H1 (cell line): ENCODE measurements around the gene OSBPL3. TPM values are rescaled to one million over a fixed set of nuclear protein-coding genes. Genes with fewer than 3 reads are reported as not detected.

Experiments used
- CTCF ChIA-PET: fragments of 300-600 bp; sonication (Branson Sonifier 250); formaldehyde crosslinking; loops from one replicate; lab custom pipeline; 2021; ENCODE audit not compliant: partially characterized antibody; lab: Charles Lee
- POLR2A ChIA-PET: fragments of 300-600 bp; sonication (Branson Sonifier 250); formaldehyde crosslinking; loops from one replicate; lab custom pipeline; 2021; ENCODE audit warnings: inconsistent platforms; ENCODE audit not compliant: partially characterized antibody; lab: Charles Lee
- DNase-seq, 2 experiments: peaks; one replicate each; pipeline versions ENCODE4 v3.0.0 to v3.0.0-alpha.2; 2010 to 2022; ENCODE audit warnings: low spot score in 2 of 2, low read depth in 1 of 2, mixed read lengths in 1 of 2
- FAIRE-seq: peaks from 2 replicates; lab custom pipeline; 2011; peaks lifted over from hg19 to GRCh38; lab: Jason Lieb, UNC
- H2AFZ ChIP-seq: 2 replicates; pipeline ENCODE4 v1.8.1; 2012; ENCODE audit warnings: low read length, inconsistent platforms
- H2AK5ac ChIP-seq: 2 replicates; pipeline ENCODE4 v1.6.1; 2013; ENCODE audit warnings: low read depth, low read length
- H2BK120ac ChIP-seq: replicated peaks from 2 replicates; pipeline ENCODE3; 2013; ENCODE audit warnings: low read depth, low read length, inconsistent platforms
- H2BK12ac ChIP-seq: 2 replicates; pipeline ENCODE4 v1.6.1; 2013; ENCODE audit warnings: low read depth, low read length
- H2BK15ac ChIP-seq: 2 replicates; pipeline ENCODE4 v1.6.1; 2013; ENCODE audit warnings: low read length
- H2BK20ac ChIP-seq: 2 replicates; pipeline ENCODE4 v1.6.1; 2013; ENCODE audit warnings: low read length
- H2BK5ac ChIP-seq: 2 replicates; pipeline ENCODE4 v1.6.1; 2013; ENCODE audit warnings: low read depth, low read length
- H3K14ac ChIP-seq: 2 replicates; pipeline ENCODE4 v1.6.1; 2013; ENCODE audit warnings: inconsistent platforms; ENCODE audit not compliant: insufficient read length
- H3K18ac ChIP-seq: 2 replicates; pipeline ENCODE4 v1.6.1; 2013; ENCODE audit warnings: low read length; ENCODE audit errors: extremely low read depth
- H3K23ac ChIP-seq: 2 replicates; pipeline ENCODE4 v1.6.1; 2013; ENCODE audit warnings: inconsistent platforms; ENCODE audit not compliant: insufficient read length
- H3K23me2 ChIP-seq: 2 replicates; pipeline ENCODE4 v1.6.1; 2013; ENCODE audit warnings: low read depth, low read length
- H3K27ac ChIP-seq: 2 replicates; pipeline ENCODE4 v1.6.1; 2011; ENCODE audit warnings: low read depth, low read length, inconsistent platforms
- H3K27me3 ChIP-seq, 4 experiments: replicated peaks in 1 of 4; 1 replicate in 1 of 4; 2 replicates in 3 of 4; pipeline versions ENCODE4 v1.6.1 to v1.8.1; 2011 to 2013; ENCODE audit warnings: low read length in 3 of 4, mild to moderate bottlenecking in 3 of 4, inconsistent platforms in 2 of 4, mixed read lengths in 2 of 4, moderate library complexity in 1 of 4; ENCODE audit not compliant: control insufficient read depth in 3 of 4, insufficient read depth in 3 of 4; ENCODE audit errors: extremely low read depth in 1 of 4
- H3K36me3 ChIP-seq, 4 experiments: 2 replicates each; pipeline versions ENCODE4 v1.6.1 to v1.8.1; 2011 to 2013; ENCODE audit warnings: mild to moderate bottlenecking in 4 of 4, low read length in 3 of 4, moderate library complexity in 2 of 4, control low read depth in 1 of 4, inconsistent platforms in 1 of 4; ENCODE audit not compliant: insufficient read depth in 4 of 4, control insufficient read depth in 2 of 4
- H3K4ac ChIP-seq: replicated peaks from 2 replicates; pipeline ENCODE3; 2013; ENCODE audit warnings: low read length, low read depth, mixed read lengths, inconsistent platforms; ENCODE audit not compliant: insufficient read length
- H3K4me1 ChIP-seq, 4 experiments: replicated peaks in 1 of 4; 1 replicate in 1 of 4; 2 replicates in 3 of 4; pipeline versions ENCODE4 v1.6.1 to v1.8.1; 2011 to 2013; ENCODE audit warnings: low read length in 3 of 4, inconsistent platforms in 2 of 4, mixed read lengths in 1 of 4; ENCODE audit not compliant: insufficient read depth in 4 of 4, control insufficient read depth in 3 of 4
- H3K4me2 ChIP-seq, 2 experiments: 2 replicates each; pipeline versions ENCODE4 v1.6.1 to v1.8.1; 2011 to 2013; ENCODE audit warnings: low read depth in 2 of 2, low read length in 2 of 2, control low read depth in 1 of 2, inconsistent platforms in 1 of 2, mild to moderate bottlenecking in 1 of 2; ENCODE audit not compliant: insufficient read depth in 1 of 2
- H3K4me3 ChIP-seq, 4 experiments: fragments of 200-600, 300-600 bp in 1 of 4; sonication (generic), shearing (Covaris generic), sonication (Bioruptor Twin) in 1 of 4; 2 replicates each; pipeline versions ENCODE4 v1.5.1 to v1.8.1; 2011 to 2016; ENCODE audit warnings: low read length in 4 of 4, low read depth in 3 of 4, control low read depth in 2 of 4, inconsistent platforms in 2 of 4, mild to moderate bottlenecking in 2 of 4, mixed read lengths in 1 of 4, moderate library complexity in 1 of 4; ENCODE audit not compliant: insufficient read depth in 2 of 4; ENCODE audit errors: extremely low read depth in 1 of 4
- H3K56ac ChIP-seq: replicated peaks from 2 replicates; pipeline ENCODE3; 2013; ENCODE audit warnings: low read depth, mild to moderate bottlenecking, mixed read lengths, low read length, inconsistent platforms; ENCODE audit not compliant: insufficient read length
- H3K79me1 ChIP-seq: 2 replicates; pipeline ENCODE4 v1.6.1; 2013; ENCODE audit warnings: low read depth, low read length, control low read depth
- H3K79me2 ChIP-seq, 2 experiments: 2 replicates each; pipeline versions ENCODE4 v1.6.1 to v1.8.1; 2012 to 2013; ENCODE audit warnings: low read length in 2 of 2, mild to moderate bottlenecking in 2 of 2, inconsistent platforms in 1 of 2; ENCODE audit not compliant: insufficient read depth in 2 of 2, control insufficient read depth in 1 of 2
- H3K9ac ChIP-seq, 4 experiments: replicated peaks in 1 of 4; 1 replicate in 1 of 4; 2 replicates in 3 of 4; pipeline versions ENCODE4 v1.6.1 to v1.8.1; 2011 to 2013; ENCODE audit warnings: low read depth in 3 of 4, low read length in 3 of 4, control low read depth in 2 of 4, mild to moderate bottlenecking in 2 of 4, moderate library complexity in 2 of 4, inconsistent platforms in 1 of 4; ENCODE audit errors: extremely low read depth in 1 of 4
- H3K9me3 ChIP-seq, 2 experiments: 2 replicates each; pipeline versions ENCODE4 v1.6.1 to v1.8.1; 2012 to 2013; ENCODE audit warnings: mild to moderate bottlenecking in 2 of 2, moderate library complexity in 2 of 2, control low read depth in 1 of 2, inconsistent platforms in 1 of 2, low read depth in 1 of 2, low read length in 1 of 2, mixed read lengths in 1 of 2; ENCODE audit not compliant: insufficient read depth in 2 of 2
- H4K20me1 ChIP-seq, 2 experiments: replicated peaks in 1 of 2; 2 replicates each; pipeline versions ENCODE3 to v1.8.1; 2011 to 2013; ENCODE audit warnings: inconsistent platforms in 2 of 2, low read length in 2 of 2, mild to moderate bottlenecking in 1 of 2; ENCODE audit not compliant: insufficient read depth in 2 of 2, control insufficient read depth in 1 of 2
- H4K5ac ChIP-seq: 2 replicates; pipeline ENCODE4 v1.6.1; 2013; ENCODE audit warnings: low read length, low read depth, mixed read lengths, inconsistent platforms; ENCODE audit not compliant: insufficient read length
- H4K8ac ChIP-seq: 2 replicates; pipeline ENCODE4 v1.8.0; 2013; ENCODE audit warnings: mild to moderate bottlenecking, moderate library complexity, low read length, inconsistent platforms; ENCODE audit not compliant: insufficient read depth; ENCODE audit errors: extremely low read depth
- H4K91ac ChIP-seq: replicated peaks from 2 replicates; pipeline ENCODE3; 2013; ENCODE audit warnings: low read length, mixed read lengths, inconsistent platforms; ENCODE audit not compliant: insufficient read length
- PHF8 ChIP-seq: fragments of 200-600 bp; sonication (generic); conservative IDR thresholded peaks from 2 replicates; pipeline ENCODE4 v1.7.1; 2012; ENCODE audit warnings: low read depth, mild to moderate bottlenecking, inconsistent platforms, low read length, moderate library complexity
- RXRA ChIP-seq: IDR thresholded peaks from 2 replicates; pipeline ENCODE4 v1.6.1; 2011; ENCODE audit warnings: low read depth, mild to moderate bottlenecking, low read length, moderate library complexity; ENCODE audit not compliant: insufficient read depth
- SP1 ChIP-seq: IDR thresholded peaks from 2 replicates; pipeline ENCODE4 v1.6.1; 2011; ENCODE audit warnings: low read depth, low read length
- ZNF274 ChIP-seq: IDR thresholded peaks from 2 replicates; pipeline ENCODE4 v1.7.0; 2012; ENCODE audit warnings: low read length, borderline replicate concordance; ENCODE audit errors: extremely low read depth
- WGBS, 2 experiments: shearing (Covaris generic) in 1 of 2; methylation state at CpG; one replicate each; pipeline versions ENCODE4 v1.1.6 to v1.1.7; 2013 to 2015; ENCODE audit warnings: low lambda C conversion rate in 2 of 2, mixed read lengths in 2 of 2, inconsistent platforms in 1 of 2, low coverage in 1 of 2, missing lambda C conversion rate in 1 of 2; ENCODE audit not compliant: insufficient replicate concordance in 2 of 2, insufficient coverage in 1 of 2, insufficient read length in 1 of 2; ENCODE audit errors: extremely low coverage in 1 of 2, missing lambda C conversion rate in 1 of 2; 5-methylcytosine and 5-hydroxymethylcytosine counted together
- polyA plus RNA-seq, 7 experiments: library from polyadenylated mRNA; depleted of rRNA in 3 of 7; stranded (reverse) in 5 of 7; unstranded in 2 of 7; fragments of >200 nt in 5 of 7; fragments of 200-250 nt in 2 of 7; gene quantifications; 1 replicate in 5 of 7; 2 replicates in 1 of 7; 4 replicates in 1 of 7; pipeline versions ENCODE4 v1.2.1 to v1.2.3, GENCODE V29; 2011 to 2013; ENCODE audit warnings: missing spikeins in 2 of 7, mixed read lengths in 2 of 7
- total RNA-seq: library from RNA; stranded (reverse); fragmentation: NEBNext Ultra II Directional; extraction: Animal tissue kit (Norgen Biotek cat#: 25700); gene quantifications from 2 replicates; pipeline ENCODE4 v1.2.1, GENCODE V29; 2021

The OSBPL3 gene
- total and polyA plus RNA-seq, 2 of the 8 experiments (the other 6 are each of a cell fraction or from before 2014, with no cell fraction given): 2.8 to 13.9 TPM

- peak in 1 of 2 experiments; percentile 23 for DNase-seq
- CTCF ChIA-PET: interaction anchor here (1.0 to 2.1 kb wide), 6 partner anchors 11 to 67 kb away, joined by 3 to 9 read pairs (median 4); no protein-coding TSS in a partner anchor
- H3K23me2 ChIP-seq: no peaks in the 10 kb centered on the region
- POLR2A ChIA-PET: no interaction called here
- H3K23ac ChIP-seq: no peak overlapping the region
- no peaks in the 10 kb centered on the region for H3K36me3 ChIP-seq
- no peak overlapping the region for H2BK12ac ChIP-seq
- H2BK120ac ChIP-seq: no peak overlapping the region
- no peak for FAIRE-seq
- H3K27ac ChIP-seq: no peak overlapping the region
- H3K4me3 ChIP-seq: no peak overlapping the region
- no peak overlapping the region for H2AK5ac ChIP-seq
- H3K79me2 ChIP-seq: 0 out of 4 replicates have a peak, but pooled peaks cover 0 to 2% of the 10 kb centered on the region in 2 experiments
- H3K27me3 ChIP-seq: no peaks in the 10 kb centered on the region
- no peak overlapping the region for H4K8ac ChIP-seq
- H3K9me3 ChIP-seq: no peaks in the 10 kb centered on the region
- no peaks in the 10 kb centered on the region for H4K20me1 ChIP-seq
- H2AFZ ChIP-seq: no peak overlapping the region
- no peak overlapping the region for H4K5ac ChIP-seq
- no peak overlapping the region for H2BK15ac ChIP-seq
- H3K18ac ChIP-seq: no peak overlapping the region
- H3K14ac ChIP-seq: no peak overlapping the region
- H3K9ac ChIP-seq: no peak overlapping the region
- H3K56ac ChIP-seq: no peak overlapping the region
- no peak overlapping the region for H3K4me2 ChIP-seq
- no peaks in the 10 kb centered on the region for H3K79me1 ChIP-seq
- 86% methylated on average over 4 of the region's 4 CpGs; no CpG with 5 or more reads in 1 of the 2 experiments for WGBS, 2 experiments
- peaks cover 0 to 7% (median 3%) of the 10 kb centered on the region in 4 experiments; a peak in 4 of 7 replicates for H3K4me1 ChIP-seq
- no peak overlapping the region for H2BK5ac ChIP-seq
- H4K91ac ChIP-seq: no peak overlapping the region
- H3K4ac ChIP-seq: no peak overlapping the region
- no peak overlapping the region for H2BK20ac ChIP-seq
- TF ChIP-seq RXRA: no peak
- no peak for TF ChIP-seq SP1
- no peak for TF ChIP-seq PHF8
- no peak for TF ChIP-seq ZNF274
Measured at GRCh38 chr7:24912424-24912823, 67.6 kb downstream of the OSBPL3 start.
